Measurements from ENCODE around the gene TMC3.
A peak's percentile ranks its signal among the peaks of the same experiment; 100 is the strongest.
"Not testable (repeated sequence)": the region's sequence is repeated elsewhere in the genome, so short reads cannot be mapped to it uniquely, and the experiment has no call there.

TMC3 gene

GRCh38 chr15:81341351-81341750 is 32.7 kb downstream of the TMC3 start:
- DNase-seq: no peak

- no peak for DNase-seq
These were observed 34.2 kb downstream of the TMC3 start for GRCh38 chr15:81339851-81340250.

GRCh38 chr15:81339321-81339720 is 34.7 kb downstream of the TMC3 start:
- no peak for DNase-seq

- no peak for DNase-seq
These were observed 35.6 kb downstream of the TMC3 start for GRCh38 chr15:81338170-81339007.

GRCh38 chr15:81337713-81338157 is 36.3 kb downstream of the TMC3 start:
- DNase-seq: no peak

GRCh38 chr15:81337241-81337640 is 36.8 kb downstream of the TMC3 start:
- DNase-seq: no peak

GRCh38 chr15:81336568-81336967 is 37.4 kb downstream of the TMC3 start:
- peak; percentile 26 for DNase-seq

GRCh38 chr15:81335631-81336030 is 38.4 kb downstream of the TMC3 start:
- no peak for DNase-seq

- DNase-seq: no peak
These were observed 39.1 kb downstream of the TMC3 start for GRCh38 chr15:81334768-81335435.

- DNase-seq: no peak
These were observed 40.6 kb downstream of the TMC3 start for GRCh38 chr15:81333363-81333762.

GRCh38 chr15:81332326-81332725 is 41.7 kb downstream of the TMC3 start:
- no peak for DNase-seq

- no peak for DNase-seq
These were observed 42.4 kb downstream of the TMC3 start for GRCh38 chr15:81331600-81331999.

GRCh38 chr15:81331141-81331540 is 42.9 kb downstream of the TMC3 start:
- DNase-seq: not testable (repeated sequence)

- no peak for DNase-seq
These were observed 43.5 kb downstream of the TMC3 start for GRCh38 chr15:81330366-81331090.

GRCh38 chr15:81329446-81329845 is 44.6 kb downstream of the TMC3 start:
- no peak for DNase-seq

GRCh38 chr15:81327516-81327915 is 46.5 kb downstream of the TMC3 start:
- no peak for DNase-seq

GRCh38 chr15:81326466-81327212 is 47.4 kb downstream of the TMC3 start:
- DNase-seq: no peak

GRCh38 chr15:81323944-81324881 is 49.8 kb downstream of the TMC3 start, which contains the start of gene STARD5:
TSS of gene STARD5 (minus strand) at chr15:81324141. CDS start at chr15:81324099, 42 bp downstream.
- peak; percentile 98 for DNase-seq

- no peak for DNase-seq
These were observed 50.5 kb downstream of the TMC3 start for GRCh38 chr15:81323559-81323943.

- DNase-seq: no peak
These were observed 51.2 kb downstream of the TMC3 start for GRCh38 chr15:81322676-81323253.

GRCh38 chr15:81321667-81322066 is 52.3 kb downstream of the TMC3 start:
- no peak for DNase-seq

All from stimulated activated CD4-positive, alpha-beta T cell treated with anti-CD3 and anti-CD28 coated beads, Interleukin-4, amount 100 ng/mL, for 1 hour (primary cell).